ENCODE data around the gene SERINC5. TPM values are rescaled to one million over a fixed set of nuclear protein-coding genes. Genes with fewer than 3 reads are reported as not detected.
"Not testable (repeated sequence)": the region's sequence is repeated elsewhere in the genome, so short reads cannot be mapped to it uniquely, and the experiment has no call there.

SERINC5 gene
- total RNA-seq, 1 donor from 2014 or later = 70.9 TPM

DNA sequence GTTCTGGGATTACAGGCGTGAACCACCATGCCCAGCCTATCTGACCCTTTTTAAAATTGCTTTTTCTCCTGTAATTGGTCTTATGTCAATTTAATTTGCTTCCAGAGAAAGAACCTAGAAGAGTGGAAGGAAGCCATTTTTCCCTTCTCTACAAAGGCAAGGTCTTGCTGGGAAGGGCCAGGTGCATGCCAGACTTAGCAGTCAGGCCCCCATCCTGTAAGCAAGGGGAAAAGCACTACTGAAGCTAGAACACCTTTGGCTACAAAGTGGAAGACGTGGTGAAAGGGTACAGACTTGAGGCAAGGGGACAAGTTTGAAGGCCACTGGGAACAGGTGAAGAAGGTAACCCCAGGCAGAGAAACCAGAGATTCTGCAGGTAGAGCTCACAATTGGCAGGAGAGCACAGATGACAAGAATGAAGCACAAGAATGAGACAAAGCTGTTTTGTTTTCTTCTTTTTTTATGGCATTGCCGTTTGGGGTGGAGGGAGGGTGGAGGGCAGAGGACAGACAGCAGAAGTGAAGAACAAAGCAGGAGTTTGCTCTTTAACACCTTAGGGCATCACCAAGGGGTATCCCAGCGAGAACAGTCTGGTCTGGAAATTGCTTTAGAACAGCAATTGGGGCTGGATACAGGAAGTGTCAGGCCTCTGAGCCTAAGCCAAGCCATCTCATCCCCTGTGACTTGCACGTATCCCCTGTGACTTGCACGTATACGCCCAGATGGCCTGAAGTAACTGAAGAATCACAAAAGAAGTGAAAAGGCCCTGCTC, 72.9 kb downstream of the SERINC5 start:
- intact Hi-C loops (cut with micrococcal nuclease) = loop anchor here (10.0 kb wide), 1 partner anchor 472 kb away; the partner anchor contains the start of genes DHFR and MSH3

- intact Hi-C loops (cut with micrococcal nuclease) = loop anchor here (1.0 to 10.0 kb wide), 2 partner anchors 8 to 473 kb away; partner anchors contain the start of genes DHFR and MSH3
Measured at GRCh38 chr5:80181618-80182211, 74.1 kb downstream of the SERINC5 start.

DNA sequence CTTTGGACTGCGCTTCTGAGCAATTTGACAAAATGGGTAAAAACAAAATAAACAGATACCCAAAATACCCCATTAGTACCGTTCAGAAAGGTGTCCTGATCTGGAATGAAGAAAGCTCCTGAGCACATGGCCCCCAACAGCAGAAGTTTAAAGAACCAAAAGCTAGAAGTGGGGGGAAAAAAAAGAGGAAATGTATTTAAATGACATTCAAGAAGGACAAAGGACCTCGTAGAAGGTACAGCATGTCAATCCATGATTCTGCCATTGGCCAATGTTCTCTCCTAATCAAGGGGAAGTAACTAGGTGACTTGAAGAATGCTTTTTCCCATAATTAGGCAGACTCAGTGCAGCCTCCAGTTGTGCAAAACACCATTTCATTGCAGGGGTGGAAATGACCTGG, 78.6 kb downstream of the SERINC5 start:
- intact Hi-C loops (cut with micrococcal nuclease) = no loop called here

DNA sequence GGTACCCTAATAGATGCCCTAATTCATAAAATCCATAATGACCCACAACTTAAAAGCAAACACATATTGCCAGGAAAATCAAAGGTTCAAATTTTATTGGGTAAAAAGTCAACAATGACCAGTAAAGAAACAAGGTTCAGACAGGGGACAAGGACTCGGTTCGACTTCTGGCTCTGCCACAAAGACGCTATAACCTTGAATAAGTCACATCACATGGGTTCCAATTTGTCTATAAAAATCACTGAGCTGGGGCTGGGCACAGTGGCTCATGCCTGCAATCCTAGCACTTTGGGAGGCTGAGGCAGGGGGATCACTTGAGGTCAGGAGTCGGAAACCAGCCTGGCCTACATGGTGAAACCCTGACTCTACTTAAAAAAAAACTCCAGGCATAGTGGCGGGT, 80.5 kb downstream of the SERINC5 start:
- intact Hi-C loops (cut with micrococcal nuclease) = no loop called here

- intact Hi-C loops (cut with micrococcal nuclease) = no loop called here
Measured at GRCh38 chr5:80174790-80175189, 81.1 kb downstream of the SERINC5 start.

DNA sequence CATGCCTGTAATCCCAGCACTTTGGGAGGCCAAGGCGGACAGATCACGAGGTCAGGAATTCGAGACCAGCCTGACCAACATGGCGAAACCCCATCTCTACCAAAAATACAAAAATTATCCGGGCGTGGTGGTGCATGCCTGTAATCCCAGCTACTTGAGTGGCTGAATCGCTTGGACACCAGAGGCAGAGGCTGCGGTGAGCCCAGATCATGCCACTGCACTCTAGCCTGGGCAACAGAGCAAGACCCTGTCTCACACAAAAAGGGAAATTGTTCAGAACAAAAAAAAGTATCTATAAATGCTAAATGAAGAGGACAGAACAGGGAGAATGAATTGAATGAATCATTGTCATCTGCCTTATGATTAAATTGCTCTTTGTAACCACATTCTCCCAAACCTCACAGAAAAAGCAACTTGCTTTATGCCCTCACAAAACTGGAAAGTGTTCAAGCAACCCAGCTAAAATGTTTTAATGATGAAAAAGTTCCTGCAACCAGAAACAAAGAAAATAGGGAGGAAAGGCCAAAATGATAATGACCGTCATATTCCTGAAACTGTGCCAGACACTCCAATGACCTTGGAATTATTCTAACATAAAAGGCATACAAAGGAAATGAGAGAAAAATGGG, 83.7 kb downstream of the SERINC5 start:
- intact Hi-C loops (cut with micrococcal nuclease) = no loop called here

GRCh38 chr5:80170117-80170535, 85.7 kb downstream of the SERINC5 start:
- intact Hi-C loops (cut with micrococcal nuclease) = no loop called here

GRCh38 chr5:80168388-80169028, 87.3 kb downstream of the SERINC5 start:
- intact Hi-C loops (cut with micrococcal nuclease) = no loop called here

DNA sequence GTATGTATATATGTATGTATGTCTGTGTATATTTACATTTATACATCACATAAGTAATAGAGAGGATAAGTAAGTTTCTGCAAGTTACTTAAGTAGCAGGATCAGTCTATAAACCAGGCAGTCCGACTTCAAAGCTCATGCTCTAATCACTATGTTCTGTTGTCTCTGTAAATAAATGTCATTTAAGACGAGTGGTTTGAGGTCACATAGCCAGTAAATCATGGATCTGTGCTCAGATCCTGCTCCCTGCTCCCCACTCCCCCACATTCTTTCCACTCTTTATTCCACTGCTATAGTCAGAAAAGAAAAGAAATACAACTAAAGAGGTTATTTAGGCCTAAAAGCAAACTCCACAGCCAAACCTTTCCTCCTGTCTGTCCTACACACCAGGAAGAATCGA, 90.4 kb downstream of the SERINC5 start:
- intact Hi-C loops (cut with micrococcal nuclease) = no loop called here

DNA sequence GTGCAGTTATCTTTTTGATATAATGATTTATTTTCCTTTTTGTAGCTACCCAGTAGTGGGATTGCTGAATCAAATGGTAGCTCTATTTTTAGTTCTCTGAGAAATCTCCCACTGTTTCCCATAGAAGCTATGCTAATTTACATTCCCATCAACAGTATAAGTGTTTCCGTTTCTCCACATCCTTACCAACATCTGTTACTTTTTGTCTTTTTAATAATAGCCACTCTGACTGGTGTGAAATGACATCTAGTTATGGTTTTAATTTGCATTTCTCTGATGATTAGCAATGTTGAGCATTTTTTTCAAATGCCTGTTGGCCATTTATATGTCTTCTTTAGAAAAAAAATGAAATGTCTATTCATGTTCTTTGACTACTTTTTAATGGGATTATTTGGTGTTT, 94.7 kb downstream of the SERINC5 start:
- intact Hi-C loops (cut with micrococcal nuclease) = no loop called here

- intact Hi-C loops (cut with micrococcal nuclease) = no loop called here
Measured at GRCh38 chr5:80160242-80160641, 95.6 kb downstream of the SERINC5 start.

GRCh38 chr5:80159133-80159815, 96.6 kb downstream of the SERINC5 start:
- intact Hi-C loops (cut with micrococcal nuclease) = no loop called here

DNA sequence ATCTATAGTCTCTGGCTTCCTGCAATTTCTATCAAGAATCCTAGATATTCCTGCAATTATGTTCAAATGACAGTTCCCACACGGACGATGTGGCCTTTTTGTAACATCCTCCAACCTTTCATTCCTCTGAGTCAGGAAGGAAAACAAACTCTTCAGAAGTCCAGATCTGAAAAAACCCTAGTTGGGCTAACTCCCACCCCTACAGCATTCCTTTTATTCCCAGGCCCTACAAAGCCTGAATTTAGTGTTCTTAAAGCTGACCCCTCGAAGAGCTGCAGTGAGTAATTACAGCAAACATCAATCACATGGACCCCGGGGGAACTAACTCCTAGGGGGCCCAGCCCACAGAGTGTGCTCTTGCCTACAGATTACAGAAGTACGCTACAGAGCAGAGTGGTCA, 99.7 kb downstream of the SERINC5 start:
- intact Hi-C loops (cut with micrococcal nuclease) = no loop called here

DNA sequence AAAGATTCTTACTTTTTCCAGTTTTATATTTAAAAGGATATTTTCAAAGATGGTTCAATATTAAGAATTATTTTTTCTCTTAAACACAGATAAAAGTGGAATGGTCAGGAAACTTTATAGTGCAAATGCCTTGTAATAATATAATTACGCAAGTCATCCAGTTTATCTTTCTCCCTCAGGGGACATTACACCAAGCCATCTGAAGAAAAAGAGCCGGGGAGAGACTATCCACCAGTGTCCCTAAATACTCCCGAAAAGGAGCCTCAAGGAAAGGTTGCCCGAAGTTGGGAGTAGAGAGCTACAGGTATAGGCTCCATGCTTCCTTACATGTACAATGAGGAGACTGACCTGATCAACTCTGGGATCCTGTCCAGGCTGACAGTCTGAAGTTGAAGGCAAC, 101.1 kb downstream of the SERINC5 start:
- intact Hi-C loops (cut with micrococcal nuclease) = no loop called here

- intact Hi-C loops (cut with micrococcal nuclease) = not testable (repeated sequence)
Measured at GRCh38 chr5:80154289-80154688, 101.6 kb downstream of the SERINC5 start.

DNA sequence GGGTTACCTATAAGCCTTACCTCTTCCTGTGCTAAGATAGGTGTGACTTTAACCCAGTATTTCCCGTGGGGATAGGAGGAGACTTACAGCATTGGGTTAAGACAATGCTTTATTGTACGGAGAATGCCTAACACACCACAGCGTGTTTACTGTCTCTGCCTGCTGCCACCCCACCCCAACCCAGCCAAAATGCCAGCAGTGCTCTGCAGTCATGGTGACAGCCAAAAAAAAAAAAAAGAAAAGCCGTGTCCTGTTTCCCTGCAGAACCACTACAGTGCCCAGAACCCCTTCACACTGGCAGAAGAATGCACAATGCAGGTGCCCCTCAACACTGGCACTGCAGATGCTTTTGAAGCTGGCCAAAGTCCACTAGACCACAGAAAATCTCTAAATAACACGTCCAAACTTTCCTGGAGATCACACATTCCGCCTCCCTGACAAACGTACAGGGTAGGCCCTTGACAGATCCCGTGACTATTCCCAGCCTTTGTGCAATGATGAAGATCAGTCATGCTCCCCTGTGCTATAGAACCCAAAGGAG, 102.2 kb downstream of the SERINC5 start:
- intact Hi-C loops (cut with micrococcal nuclease) = no loop called here

GRCh38 chr5:80152778-80153177, 103.1 kb downstream of the SERINC5 start:
- intact Hi-C loops (cut with micrococcal nuclease) = no loop called here

DNA sequence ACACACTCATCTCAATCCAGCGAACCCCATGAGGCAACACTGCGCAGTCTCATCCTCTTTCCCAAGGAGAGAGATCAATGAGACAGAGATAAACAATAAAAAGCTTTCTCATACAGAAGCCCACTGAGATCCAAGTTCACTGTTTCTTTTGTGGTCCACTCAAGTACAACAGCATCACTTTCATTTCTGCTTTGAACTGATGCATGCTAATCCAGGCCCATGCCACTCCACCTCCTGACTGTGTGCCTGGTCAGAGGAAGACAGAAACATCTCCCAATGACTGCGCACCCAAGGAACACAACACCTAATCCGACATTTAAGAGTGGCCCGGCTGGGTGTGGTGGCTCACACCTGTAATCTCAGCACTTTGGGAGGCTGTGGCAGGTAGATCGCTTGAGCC, 104.0 kb downstream of the SERINC5 start:
- intact Hi-C loops (cut with micrococcal nuclease) = no loop called here

- intact Hi-C loops (cut with micrococcal nuclease) = no loop called here
Measured at GRCh38 chr5:80150731-80151130, 105.1 kb downstream of the SERINC5 start.

DNA sequence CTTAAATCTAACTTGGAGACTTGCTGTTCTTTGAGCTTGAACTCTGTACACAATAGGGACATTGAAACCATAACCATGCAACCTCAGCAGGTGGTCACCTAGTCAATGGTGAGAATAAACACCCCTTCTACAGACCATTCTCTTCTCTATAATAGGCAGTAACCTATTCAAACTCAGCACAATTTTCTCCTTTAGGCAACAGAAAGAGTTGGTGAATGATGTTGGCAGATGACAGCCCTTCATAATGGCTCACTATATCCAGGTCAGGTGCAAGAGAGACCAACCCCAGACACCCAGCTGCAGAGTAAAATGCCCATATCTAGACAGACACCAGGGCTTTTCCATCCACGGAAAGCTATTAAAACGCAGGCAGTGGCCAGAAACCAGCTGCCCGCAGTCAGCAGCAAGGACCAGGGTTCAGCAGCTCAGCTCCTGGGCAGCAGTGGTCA, 106.7 kb downstream of the SERINC5 start:
- intact Hi-C loops (cut with micrococcal nuclease) = no loop called here
